ENCODE measurements around the gene ATP5PO.

- TF ChIP-seq CTCF (IDR thresholded peaks at IDR 0.05) (no peak), POLR2A (IDR thresholded peaks at IDR 0.05) (no peak)
Measured at GRCh38 chr21:33865996-33866575, 49.5 kb downstream of the ATP5PO start.

Measured in esophagus squamous epithelium (tissue), 4 donors.